CD4-positive, alpha-beta T cell treated with Interleukin-4 for 1 hour (primary cell): ENCODE measurements around the gene CACNA2D4.
A peak's percentile ranks its signal among the peaks of the same experiment; 100 is the strongest.

Source experiments
- DNase-seq, 2 donors: peaks; one replicate each; pipeline ENCODE4 v3.0.0-alpha.2; 2020 to 2022

CACNA2D4 gene

DNA sequence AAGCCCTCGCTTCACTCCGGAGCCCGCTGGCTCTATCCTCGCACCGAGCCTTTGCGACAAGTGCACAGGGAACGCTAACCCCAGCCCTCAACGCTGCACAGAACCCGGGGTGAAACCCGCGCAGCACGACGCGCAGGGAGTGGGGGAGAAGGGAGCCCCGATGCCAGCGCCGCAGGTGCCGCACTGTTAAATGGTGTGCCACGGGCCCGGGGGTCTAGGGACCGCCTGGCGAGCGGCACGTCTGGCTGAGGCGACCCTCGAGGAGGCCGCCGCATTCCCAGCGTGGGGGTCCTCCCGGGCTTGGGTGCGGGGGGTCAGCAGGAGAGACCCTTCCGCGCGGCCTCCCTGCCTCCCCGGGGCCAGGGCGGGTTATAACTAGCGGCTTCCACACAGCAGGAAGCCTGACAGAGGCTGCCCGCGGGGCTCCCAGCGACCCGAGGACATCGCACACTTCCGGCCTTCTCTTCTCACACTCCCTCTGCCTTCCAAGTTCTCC lies 121.9 kb downstream of the CACNA2D4 start:
- DNase-seq: peak; percentile 35 to 41

DNA sequence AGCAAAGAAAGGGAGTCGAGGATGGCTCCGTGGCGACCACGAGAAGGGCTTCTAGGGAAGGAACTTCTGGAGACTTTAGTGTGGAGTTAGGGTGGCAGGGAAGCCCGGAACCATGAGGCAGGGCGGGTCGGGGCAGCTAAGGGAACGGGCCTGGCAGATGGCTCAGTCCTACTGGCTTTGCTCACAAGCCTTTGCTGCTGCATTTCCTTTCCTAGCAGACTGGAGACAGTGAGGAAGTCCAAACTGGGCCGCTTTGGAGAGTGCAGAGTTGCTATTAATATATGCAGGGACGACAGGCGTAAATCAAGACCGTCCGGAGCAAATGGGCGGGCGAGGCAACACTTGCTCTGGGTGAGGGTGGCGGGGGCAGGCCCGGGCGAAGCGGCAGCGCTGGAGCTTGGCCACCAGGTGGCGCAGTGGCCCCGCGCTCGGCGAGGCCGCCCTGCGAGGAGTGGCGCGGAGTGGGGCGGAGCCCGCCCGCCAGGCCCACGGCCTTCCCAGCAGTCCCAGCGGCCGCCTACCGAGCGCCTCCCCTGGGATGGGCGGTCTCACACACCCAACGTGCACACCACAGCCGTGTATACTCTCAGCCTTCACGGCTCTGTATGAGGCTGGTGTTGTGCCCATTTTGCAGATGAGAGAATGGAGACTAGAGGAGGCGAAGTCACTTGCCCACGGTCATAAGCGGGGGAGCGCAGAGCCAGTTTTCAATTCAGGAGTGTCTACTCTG lies 122.5 kb downstream of the CACNA2D4 start:
- DNase-seq: peak; percentile 94 to 95

DNA sequence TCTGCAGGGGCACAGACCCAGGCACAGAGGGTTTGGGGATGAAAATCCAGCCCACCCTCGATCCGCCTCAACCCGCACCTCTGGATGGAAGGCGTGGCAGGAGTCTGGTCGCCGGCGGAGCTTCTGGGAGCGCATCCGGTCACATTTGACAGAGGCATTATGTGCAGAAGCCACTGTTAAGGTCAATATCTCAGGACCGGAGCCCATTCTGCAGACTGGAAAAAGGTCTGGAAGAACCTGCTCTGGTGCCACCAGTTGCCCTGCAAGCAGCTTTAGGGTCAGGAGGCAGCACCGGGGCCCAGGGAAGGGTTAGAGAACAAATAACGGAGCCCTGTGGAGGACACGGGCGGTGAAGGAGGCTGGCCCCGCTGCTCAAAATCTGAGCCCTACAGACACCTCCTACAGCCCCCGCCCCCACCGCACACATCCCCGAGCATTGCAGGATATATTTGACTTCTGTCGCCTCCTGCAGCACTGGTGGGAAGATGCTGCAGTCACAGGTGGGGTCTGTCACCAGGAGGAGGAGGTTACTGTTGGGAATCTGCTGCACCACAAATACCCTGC lies 123.1 kb downstream of the CACNA2D4 start:
- no peak for DNase-seq

DNA sequence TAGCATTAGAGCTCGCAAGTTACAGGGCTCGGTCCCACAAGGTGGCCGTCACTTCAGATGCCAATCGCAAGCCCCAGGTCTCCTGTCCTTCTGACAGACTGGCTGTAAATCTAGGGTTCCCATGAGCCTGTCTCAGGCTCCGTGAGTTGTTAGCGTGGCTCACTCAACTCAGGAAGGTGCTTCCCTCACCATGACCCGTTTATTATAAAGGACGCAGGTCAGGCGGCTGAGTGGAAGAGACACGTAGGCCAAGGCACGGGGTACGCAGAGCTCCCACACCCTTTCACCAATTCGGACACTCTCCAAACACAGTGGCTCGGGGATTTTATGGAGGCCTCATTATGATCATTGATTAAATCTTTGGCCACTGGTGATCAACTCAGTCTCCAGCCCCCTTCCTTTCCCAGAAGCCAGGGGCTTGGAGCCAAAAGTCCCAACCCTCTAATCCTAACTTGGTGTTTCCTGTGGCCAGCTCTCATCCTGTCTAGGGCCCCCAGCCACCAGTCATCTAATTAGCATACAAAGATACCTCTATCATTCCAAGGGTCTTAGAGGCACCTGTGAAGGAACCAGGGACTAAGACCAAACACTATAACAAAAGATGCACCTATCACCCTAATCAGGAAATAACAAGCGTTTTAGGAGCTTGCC lies 123.9 kb downstream of the CACNA2D4 start:
- DNase-seq: no peak

DNA sequence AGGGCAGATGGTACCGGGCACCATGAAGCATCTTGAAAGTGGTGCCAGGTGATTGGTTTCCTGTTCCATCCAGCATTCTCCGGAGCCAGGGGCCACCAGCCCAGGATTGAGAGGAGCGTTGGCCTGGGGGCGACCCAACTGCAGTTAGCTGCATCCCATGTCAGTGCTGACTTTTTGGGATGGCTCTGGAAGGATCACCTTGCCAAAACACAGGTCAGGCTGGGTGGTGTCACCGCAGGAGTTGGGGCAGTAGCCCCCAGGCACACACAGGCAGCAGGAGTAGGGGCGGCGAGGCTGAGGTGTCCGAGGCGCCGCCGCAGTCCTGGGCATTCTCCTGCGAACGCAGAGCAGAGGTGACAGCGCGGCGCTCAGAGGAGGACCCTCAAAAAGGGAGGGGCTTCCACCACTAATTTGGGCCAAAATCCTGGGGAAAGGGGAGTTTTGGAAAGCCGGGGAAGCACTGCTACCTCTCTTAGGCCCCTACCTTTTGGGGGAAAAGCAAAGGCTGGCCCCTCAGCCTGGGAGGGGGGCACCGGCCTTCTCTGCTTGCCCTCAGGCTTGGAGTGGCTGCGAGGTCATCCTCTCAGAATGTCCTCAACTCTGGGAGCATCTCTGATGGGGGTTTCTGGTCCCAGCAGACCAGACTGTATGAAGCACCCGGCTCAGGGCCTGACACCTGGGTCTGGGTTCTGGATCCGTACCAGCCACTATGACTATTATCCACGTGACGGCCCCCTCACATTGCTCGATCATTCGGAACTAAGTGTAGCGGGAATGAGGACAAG lies 124.8 kb downstream of the CACNA2D4 start:
- no peak for DNase-seq

DNA sequence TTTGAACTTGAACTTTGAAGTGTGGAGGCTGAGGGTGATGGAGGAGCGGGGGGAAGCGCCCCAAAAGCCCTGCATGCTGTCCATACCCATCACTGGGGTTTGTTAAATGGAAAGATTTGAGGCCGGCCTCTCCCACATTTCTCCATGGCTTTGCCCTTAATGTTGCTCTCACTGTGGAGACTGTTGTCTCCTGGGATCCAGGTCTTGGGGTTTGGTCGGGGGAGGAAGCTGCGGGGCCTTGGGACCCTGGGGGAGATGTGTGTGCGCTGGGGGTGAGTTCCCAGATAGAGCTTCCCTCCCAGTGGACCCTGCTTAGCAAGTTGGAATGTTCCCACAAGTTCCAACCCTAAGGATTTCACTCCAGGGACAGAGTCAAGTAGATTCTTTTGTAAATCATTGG lies 126.0 kb downstream of the CACNA2D4 start:
- DNase-seq: no peak

DNA sequence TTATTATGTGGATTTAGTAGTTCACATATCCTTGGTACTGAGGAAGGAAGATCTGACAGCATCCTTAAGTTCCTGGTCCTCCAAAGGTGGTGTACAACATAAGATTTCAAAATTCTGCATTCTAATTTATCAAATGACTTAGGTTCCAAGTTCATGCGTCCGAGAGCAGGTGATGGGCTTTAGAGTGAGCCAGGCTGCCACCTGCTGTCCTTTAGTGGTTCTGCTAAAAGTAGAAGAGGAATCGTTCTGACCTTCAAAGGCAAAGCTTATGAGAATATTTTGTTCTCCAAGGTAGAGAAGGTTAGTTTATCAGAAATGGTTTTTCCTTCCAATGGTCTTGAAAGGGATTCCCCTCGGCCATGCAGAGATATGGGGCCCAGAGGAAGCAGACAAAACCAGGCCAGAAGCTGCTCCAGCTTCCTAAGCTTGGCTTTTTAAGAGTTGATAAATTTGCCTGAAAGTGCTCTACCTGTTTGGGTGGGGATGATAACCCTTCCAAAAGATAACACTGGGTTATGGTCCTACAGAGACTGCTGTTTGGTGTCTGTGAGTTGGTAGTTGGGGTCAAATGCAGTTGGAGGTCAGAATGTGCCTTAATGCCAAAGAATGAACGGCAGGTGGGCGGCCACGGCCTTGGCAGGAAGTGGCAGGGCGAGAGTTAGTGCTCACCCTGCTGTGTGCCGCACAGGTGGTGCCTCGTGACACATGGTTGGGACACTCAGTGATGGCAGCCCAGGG lies 127.2 kb downstream of the CACNA2D4 start:
- DNase-seq: peak; percentile 76 to 78

DNA sequence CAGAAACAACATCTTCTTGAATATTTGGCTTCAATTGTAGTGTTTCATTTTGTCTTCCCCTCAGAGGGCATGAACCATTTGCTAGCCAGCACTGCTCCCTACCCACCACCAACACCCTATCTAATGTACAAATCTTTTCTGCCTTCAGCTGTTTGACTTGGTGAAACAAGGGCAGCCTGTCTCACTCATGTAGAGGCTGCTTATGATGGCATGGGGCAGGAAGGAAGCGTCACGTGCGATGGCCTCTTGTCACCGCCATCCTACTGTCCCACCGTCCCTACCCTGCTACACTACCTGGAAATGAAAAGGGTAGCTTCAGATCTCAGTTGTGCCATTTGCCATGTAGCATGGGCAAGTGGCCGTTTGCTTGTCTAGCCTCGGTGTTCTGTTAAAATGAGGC lies 128.0 kb downstream of the CACNA2D4 start:
- DNase-seq: no peak

DNA sequence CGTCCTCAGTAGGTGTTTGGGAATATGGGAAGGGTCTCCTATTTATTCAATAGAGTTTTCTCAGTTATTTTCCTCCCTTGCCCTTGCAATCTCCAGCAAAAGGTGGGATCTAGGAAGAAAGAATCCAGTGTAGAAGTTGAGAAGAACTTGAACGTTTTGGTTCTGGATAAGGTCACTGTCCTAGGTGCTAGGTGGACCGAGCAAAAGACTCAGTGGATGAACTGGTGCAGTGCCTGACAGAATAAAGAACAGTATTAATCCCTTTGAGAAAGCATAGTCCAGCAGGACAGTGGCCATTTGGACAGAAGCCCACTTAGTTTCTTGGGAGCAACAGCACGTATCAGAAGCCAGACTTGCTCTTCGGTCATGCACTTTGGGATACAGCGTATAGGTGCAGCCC lies 130.7 kb downstream of the CACNA2D4 start:
- DNase-seq: no peak

DNA sequence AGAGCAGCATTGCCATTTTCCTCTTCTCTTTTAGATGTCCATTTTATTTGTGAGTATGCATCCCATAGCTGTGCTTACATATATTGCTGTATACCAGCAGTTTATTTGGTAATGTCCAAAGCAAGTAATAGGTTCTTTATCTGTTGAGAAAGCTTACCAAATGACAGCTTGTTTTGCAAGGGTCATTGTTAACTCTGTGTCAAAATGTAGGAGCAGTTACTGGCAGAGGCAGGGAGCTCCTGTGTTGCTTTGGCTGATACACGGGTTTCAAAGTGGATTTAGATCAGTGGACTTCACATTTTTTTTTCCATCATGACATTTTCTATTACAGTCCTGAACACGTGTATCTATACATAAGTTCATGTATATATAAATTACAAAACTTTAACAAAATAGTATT lies 136.2 kb downstream of the CACNA2D4 start:
- no peak for DNase-seq

DNA sequence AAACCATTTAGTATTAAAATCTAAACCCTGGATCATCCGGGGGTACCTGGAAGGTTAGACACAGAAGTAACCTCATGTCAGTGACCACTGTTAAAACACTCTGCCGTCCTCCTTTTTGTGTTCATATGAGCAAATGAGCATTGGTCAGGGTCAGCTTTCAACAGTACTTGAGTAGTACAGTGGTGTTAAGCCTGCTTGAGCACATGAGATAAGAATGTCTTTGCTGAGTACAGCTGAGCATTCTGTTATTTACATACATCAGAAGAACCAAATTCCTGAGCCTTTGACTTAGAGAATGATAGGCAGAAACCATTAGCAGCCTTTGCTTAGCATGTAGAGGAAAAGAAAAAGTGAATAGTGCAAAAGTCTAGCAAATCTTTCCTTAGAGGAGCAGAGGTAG lies 136.7 kb downstream of the CACNA2D4 start:
- DNase-seq: no peak

DNA sequence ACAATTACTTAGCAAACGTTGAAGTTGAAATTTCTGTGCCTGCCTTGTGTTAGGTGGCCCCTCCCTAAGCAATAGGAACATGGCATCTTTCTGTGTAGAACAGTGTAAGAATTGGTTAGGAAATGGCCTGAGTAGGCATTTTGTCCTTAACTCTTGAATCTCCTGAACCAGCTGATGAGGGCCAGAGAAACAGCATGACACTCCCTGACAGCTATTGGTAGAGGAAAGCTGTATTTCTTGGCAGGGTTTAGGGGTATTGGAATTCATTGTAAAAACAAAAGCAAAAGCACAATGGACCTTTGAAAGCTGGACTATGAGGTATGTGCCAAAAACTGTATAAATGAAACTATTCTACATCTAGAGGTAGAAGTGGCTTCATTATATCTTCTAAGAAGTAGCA lies 138.7 kb downstream of the CACNA2D4 start:
- no peak for DNase-seq

DNA sequence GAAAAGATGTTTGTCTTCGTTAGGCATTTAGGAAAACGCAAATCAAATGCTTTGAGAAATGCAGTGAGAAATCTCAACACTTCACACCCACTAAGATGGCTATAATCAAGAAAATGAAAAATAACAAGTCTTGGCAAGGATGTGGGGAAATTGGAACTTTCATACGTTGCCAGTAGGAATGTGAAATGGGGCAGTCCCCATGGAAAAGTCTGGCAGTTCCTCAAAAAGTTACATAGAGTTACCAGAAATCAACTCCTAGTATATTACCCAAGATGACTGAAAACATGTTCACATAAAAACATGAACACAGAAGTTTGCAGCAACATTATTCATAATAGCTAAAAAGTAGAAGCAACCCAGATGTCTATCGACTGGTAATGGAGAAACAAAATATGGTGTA lies 139.5 kb downstream of the CACNA2D4 start:
- DNase-seq: no peak

DNA sequence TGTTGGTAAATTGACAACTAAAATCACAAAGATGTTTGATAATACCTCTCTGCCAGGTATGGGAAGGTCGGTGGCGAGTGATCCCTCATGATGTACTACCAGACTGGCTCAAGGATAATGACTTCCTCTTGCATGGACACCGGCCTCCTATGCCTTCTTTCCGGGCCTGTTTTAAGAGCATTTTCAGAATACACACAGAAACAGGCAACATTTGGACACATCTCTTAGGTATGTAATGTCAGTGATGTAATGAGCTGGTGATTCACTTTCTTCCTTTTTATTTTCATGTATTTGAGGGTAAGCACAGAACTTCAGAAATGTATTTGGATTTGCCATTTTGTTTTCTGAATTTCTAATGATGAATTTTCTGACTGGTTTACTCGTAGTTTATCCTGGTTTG lies 140.7 kb downstream of the CACNA2D4 start:
- DNase-seq: no peak

DNA sequence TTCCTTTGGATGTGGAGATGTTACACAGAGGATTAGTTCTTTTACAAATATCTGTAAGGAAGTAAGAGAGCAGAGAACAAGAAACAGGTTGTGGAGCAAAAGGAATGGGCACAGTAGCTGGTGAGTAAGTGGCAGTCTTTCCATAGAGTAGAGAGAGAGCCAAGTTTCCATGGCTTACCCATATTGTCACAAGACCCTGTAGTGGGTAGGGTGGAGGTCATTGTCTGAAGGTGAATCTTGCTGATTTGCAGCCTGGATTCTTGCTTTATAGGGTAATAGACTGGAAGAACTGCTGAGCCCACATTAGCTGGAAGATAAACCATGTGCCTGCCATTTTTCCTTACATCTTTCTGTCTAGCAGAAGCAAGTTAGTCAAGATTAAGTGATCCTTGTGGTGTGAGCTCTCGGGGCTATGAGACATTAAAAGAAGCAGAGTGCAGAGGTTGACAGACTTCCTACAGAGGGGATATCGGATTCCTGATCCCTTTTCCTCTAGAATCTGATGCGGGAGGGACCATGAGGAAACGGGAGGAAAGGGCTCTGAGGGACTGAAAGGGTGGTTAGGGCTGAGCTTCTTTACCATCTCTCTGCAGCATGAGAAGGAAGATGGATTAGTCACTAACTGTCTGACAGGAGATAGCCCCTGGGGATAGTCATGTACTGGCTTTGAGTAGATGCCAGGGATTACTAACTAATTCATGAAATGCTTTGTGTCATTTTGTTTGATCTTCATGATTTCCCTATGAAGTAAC lies 142.1 kb downstream of the CACNA2D4 start:
- DNase-seq: no peak

DNA sequence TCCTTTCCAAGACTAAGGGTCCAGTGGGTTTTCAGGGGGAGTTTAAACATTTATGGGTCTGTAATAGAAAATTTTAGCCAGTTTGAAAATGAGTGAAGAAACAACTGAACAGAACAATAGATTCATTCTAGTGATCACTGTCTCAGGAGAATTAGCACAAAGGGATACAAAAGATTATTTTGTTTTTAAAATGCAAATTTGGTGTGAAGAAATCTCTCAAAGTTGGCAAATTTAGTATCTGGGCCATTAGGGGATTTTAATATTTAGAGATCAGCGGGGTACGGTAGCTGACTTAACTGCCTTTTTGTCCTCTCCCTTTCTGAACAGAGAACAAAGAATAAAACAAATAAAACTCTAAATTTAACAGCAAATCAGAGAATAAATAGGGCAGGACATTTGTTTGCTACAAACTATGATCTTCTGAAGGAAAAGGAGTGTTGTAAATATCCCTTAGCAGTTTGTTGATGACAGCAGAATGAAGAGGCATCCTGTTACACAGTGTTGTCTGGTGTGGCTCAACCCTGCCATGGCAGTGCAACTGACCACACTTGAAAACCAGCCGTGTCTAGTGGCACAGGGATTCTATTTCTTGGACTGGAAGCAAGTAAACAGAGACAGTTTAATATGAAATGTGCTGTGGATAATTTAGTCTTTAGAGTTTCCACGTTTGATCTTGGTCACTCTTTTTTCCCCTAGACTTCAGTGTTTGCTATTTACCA lies 144.4 kb downstream of the CACNA2D4 start:
- DNase-seq: no peak

DNA sequence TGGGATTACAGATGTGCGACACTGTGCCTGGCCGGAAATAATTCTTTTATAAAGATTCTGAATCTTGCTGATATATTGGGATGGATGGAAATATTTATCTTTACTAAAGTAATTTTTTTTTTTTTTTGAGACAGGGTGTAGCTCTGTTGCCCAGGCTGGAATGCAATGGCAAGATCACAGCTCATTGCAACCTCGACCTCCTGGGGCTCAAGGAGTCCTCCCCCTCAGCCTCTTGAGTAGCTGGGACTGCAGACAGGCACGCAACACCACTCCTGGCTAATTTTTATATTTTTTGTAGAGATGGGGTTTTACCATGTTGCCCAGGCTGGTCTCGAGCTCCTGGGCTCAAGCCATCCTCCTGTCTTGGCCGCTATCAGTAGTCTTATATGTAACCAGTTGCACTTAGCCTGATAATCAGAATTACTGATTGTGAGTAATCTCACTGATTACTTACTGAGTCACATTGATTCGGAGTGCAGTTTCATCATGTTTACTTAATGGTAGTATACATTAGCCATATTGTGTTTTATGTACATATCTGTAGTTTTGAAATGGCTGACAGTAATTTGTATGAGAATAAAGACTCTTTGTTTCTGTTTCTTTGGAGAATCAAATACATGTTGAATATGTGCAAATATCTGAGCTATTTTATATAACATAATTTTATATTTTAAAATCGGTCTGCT lies 148.5 kb downstream of the CACNA2D4 start:
- DNase-seq: no peak

DNA sequence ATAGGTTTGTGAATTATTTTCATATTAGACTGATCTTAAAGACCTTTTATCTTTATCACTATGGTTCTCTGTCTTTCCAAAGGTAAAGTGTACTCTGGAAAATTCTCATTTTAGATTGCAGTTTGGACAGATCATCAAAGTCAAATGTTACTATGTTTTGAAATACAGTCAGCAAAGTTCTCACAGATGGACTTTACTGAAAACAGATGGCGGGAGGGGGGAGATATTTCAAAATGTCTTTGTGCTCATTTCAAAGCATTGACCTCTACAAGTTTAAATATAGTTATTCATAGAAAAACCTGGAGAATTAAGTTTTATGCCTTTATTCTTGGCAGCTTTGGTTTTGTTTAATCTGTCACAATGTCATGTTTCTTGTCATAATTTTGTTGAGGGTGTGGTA lies 149.8 kb downstream of the CACNA2D4 start:
- DNase-seq: no peak

DNA sequence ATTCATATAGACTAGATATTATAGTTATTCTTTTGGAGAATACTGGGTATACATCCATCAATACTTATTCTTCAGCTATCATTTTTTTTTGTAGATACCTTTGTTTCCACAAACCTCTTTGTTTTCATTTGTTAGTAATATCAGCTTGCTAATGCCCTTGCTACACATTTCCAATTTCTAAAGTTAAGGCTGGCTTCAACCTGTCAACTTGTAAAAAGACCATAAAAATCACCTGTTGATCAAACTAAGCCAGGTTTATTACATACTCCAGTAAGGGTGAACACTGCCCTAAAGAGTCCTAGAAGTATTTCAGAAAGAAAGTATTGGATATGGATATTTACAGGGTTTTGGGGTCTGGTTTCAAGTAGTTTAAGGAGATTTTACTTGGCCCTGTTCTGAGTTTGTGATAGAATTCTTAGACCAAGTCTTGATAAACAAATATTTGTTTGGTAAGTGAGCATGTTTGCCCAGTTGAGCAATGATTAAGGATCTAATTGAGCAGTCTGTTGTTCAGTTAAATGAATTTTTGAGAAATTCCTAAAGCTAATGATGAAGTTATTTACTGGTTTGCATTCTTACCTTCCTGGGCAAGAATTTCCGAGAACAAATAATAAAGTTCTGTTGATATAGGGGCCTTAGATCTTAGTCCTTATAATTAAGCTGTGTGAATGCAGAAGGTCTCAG lies 150.9 kb downstream of the CACNA2D4 start:
- no peak for DNase-seq

DNA sequence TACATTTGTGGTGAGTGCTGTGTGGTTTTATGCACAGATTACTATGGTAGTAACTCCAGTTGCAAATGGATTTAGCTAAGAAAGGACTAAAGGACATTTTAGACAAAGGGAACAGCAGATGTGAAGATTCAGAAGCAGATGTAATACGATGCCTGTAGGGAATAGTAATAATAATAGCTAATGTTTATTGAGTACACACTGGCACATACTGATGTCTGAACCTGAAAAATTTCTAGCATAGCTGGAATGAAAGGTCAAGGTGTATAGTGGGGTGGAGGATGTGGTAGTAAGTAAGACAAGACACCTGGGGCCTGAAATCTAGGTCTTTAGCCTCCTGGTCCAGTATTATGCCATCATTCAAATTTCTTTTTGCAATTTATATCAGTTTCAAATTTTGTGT lies 152.3 kb downstream of the CACNA2D4 start:
- no peak for DNase-seq
